BJ (cell line): ENCODE results near the gene NID1. TPM values are rescaled to one million over a fixed set of nuclear protein-coding genes. Genes with fewer than 3 reads are reported as not detected.
"Not testable (repeated sequence)": the region's sequence is repeated elsewhere in the genome, so short reads cannot be mapped to it uniquely, and the experiment has no call there.

Source experiments
- CTCF ChIA-PET: fragments of 350-600 bp; formaldehyde crosslinking; extraction: SDS; loops from one replicate; lab custom pipeline; 2021; ENCODE audit warnings: antibody characterized with exemption, inconsistent platforms; lab: Yijun Ruan, JAX
- POLR2A ChIA-PET: fragments of 300-600 bp; sonication (Branson Sonifier 250); formaldehyde crosslinking; extraction: SDS; loops from one replicate; lab custom pipeline; 2021; ENCODE audit warnings: antibody characterized with exemption; lab: Charles Lee
- DNase-seq: peaks from one replicate; pipeline ENCODE4 v3.0.0-alpha.2; 2011; ENCODE audit warnings: low read depth
- H3K27me3 ChIP-seq: 2 replicates; pipeline ENCODE4 v1.6.0; 2011; ENCODE audit warnings: low read length; ENCODE audit not compliant: control insufficient read depth, insufficient read depth
- H3K36me3 ChIP-seq: 2 replicates; pipeline ENCODE4 v1.5.1; 2011; ENCODE audit warnings: low read length; ENCODE audit not compliant: control insufficient read depth, insufficient read depth
- H3K4me3 ChIP-seq: 2 replicates; pipeline ENCODE4 v1.5.1; 2011; ENCODE audit warnings: low read depth, mild to moderate bottlenecking, control low read depth, low read length
- polyA plus RNA-seq: library from polyadenylated mRNA; depleted of rRNA; stranded (reverse); fragments of >200 nt; gene quantifications from 2 replicates; pipeline ENCODE4 v1.2.3, GENCODE V29; 2011
- TF ChIP-seq, protein P1 (sequence below): IDR thresholded peaks from 2 replicates; pipeline ENCODE4 v1.5.1; 2011; ENCODE audit warnings: low read depth, mild to moderate bottlenecking, control low read depth, inconsistent platforms, low read length, moderate library complexity; ENCODE audit not compliant: insufficient read depth

The NID1 gene
- polyA plus RNA-seq, 1 experiment: 182 TPM

DNA sequence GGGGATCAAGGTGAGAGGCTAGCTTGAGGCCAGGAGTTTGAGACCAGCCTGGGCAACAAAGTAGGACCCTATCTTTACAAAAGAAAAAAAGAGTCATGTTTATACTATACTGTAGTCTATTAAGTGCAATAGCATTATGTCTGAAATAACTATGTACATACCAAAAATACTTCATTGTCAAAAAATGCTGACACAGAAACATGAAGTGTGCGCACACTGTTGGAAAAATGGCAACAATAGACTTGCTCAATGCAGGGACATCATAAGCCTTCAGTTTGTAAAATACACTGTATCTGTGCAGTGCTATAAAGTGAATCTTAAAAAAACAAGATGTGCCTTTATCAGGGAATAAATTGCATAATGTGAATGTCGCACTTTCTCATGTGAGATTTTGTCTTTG, 14.1 kb upstream of the NID1 start:
- ChIA-PET POLR2A (no interaction called here), CTCF (interaction anchor here (1.1 to 1.3 kb wide), 2 partner anchors 24 to 26 kb away, joined by 3 read pairs; no protein-coding TSS in a partner anchor)
- DNase-seq: no peak

DNA sequence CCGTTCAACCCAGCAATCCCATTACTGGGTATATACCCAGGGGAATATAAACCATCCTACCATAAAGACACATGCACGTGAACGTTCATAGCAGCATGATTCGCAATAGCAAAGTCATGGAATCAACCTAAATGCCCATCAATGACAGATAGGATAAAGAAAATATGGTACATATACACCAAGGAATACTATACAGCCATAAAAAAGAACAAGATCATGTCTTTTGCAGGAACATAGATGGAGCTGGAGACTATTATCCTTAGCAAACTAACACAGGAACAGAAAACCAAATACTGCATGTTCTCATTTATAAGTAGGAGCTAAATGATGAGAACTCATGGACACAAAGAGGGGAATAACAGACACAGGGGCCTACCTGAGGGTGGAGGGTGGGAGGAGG, 13.2 kb upstream of the NID1 start:
- POLR2A ChIA-PET, DNase-seq, H3K36me3 ChIP-seq, H3K27me3 ChIP-seq, H3K4me3 ChIP-seq: not testable (repeated sequence)
- CTCF ChIA-PET: interaction anchor here (1.1 to 1.3 kb wide), 2 partner anchors 25 kb away, joined by 3 read pairs; no protein-coding TSS in a partner anchor

More for the DNA sequence above, 14.1 kb upstream of the NID1 start:
- TF ChIP-seq, protein P1, sequence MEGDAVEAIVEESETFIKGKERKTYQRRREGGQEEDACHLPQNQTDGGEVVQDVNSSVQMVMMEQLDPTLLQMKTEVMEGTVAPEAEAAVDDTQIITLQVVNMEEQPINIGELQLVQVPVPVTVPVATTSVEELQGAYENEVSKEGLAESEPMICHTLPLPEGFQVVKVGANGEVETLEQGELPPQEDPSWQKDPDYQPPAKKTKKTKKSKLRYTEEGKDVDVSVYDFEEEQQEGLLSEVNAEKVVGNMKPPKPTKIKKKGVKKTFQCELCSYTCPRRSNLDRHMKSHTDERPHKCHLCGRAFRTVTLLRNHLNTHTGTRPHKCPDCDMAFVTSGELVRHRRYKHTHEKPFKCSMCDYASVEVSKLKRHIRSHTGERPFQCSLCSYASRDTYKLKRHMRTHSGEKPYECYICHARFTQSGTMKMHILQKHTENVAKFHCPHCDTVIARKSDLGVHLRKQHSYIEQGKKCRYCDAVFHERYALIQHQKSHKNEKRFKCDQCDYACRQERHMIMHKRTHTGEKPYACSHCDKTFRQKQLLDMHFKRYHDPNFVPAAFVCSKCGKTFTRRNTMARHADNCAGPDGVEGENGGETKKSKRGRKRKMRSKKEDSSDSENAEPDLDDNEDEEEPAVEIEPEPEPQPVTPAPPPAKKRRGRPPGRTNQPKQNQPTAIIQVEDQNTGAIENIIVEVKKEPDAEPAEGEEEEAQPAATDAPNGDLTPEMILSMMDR: no peak
- Histone ChIP-seq H3K4me3 (no peak overlapping the region), H3K27me3 (no peaks in the 10 kb centered on the region), H3K36me3 (no peaks in the 10 kb centered on the region)

DNA sequence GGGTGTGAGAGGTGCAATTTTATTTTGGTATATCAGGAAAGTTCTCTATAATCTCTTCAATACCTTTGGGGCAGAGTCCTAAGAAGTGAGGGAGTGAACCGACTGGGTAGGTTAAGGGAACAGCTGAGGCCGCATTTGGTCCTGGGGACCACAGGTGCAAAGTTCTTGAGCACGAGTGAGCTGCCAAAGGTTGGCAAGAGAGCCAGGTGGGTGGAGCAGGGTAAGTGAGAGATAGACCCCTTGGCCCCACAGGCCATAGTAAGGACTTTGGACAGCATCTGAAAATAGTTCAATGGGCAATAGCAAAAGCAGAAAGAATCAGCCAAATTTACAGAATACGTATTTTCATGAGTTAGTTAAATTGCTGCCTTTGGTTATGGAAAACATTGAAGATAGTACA, 11.0 kb upstream of the NID1 start:
- no peak overlapping the region for H3K4me3 ChIP-seq
- no peaks in the 10 kb centered on the region for H3K27me3 ChIP-seq
- POLR2A ChIA-PET: no interaction called here
- TF ChIP-seq, protein P1: no peak
- H3K36me3 ChIP-seq: no peaks in the 10 kb centered on the region
- CTCF ChIA-PET: no interaction called here
- DNase-seq: no peak

DNA sequence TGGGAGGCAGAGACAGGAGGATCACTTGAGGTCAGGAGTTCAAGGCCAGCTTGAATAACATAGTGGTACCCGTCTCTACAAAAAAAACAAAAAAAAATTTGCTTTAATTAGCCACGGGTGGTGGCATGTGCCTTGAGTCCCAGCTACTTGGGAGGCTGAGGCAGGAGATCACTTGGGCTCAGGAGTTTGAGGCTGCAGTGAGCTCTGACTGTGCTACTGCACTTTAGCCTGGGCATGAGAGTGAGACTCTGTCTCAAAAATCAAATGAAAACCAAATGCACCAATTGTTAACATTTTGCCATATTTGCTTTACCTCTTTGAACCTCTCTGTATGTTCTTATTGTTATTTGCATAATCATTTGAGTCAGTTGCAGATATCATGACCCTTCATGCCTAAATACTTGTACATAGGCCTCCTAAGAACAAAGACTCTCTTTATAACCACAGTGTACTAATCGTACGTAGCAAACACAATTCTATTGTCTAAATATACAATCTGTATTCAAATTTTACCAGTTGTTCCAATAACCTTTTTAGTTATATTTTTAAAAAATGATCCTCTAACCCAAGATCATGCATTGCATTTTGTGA, 8.5 kb upstream of the NID1 start:
- POLR2A ChIA-PET: no interaction called here
- TF ChIP-seq, protein P1: no peak
- DNase-seq: no peak
- Histone ChIP-seq H3K4me3 (no peak overlapping the region), H3K36me3 (no peaks in the 10 kb centered on the region), H3K27me3 (no peaks in the 10 kb centered on the region)
- CTCF ChIA-PET: no interaction called here

DNA sequence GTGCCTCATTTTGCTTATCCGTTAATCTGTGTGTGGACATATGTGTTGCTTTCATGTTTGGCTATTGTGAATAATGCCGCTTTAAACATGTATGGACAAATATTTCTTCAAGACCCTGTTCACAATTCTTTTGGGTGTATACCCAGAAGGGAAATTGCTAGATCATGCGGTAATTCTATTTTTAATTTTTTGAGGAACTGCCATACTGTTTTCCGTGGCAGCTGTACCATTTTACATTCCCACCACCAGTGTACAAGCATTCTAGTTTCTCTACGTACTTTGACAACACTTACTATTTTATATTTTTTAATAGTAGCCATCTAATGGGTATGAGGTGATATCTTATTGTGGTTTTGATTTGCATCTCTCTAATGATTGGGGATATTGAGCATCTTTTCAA, 7.1 kb upstream of the NID1 start:
- CTCF ChIA-PET: no interaction called here
- TF ChIP-seq, protein P1: no peak
- POLR2A ChIA-PET: no interaction called here

DNA sequence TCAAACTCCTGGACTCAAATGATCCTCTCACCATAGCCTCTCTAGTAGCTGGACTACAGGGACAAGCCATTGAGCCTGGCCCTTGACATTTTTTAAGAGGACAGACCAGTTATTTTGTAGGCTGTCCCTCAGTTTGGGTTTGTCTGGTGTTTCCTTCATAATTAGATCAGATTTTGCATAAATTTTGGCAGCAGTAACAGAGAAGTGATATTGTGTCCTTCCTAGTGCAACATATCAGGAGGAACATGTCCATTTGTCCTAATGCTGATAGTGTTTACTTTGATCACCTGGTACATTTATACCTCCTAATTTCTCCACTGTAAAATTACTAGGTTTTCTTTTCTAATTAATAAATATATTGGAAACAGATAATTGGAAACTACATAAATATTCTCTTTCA, 5.9 kb upstream of the NID1 start:
- ChIA-PET CTCF (no interaction called here), POLR2A (no interaction called here)
- no peak for DNase-seq
- TF ChIP-seq, protein P1: no peak
- no peaks in the 10 kb centered on the region for H3K27me3 ChIP-seq
- H3K4me3 ChIP-seq: no peak overlapping the region
- no peaks in the 10 kb centered on the region for H3K36me3 ChIP-seq

More for the DNA sequence above, 7.1 kb upstream of the NID1 start:
- Histone ChIP-seq H3K27me3 (no peaks in the 10 kb centered on the region), H3K36me3 (no peaks in the 10 kb centered on the region), H3K4me3 (no peak overlapping the region)
- DNase-seq: no peak
